Stimulated activated effector memory CD8-positive, alpha-beta T cell treated with anti-CD3 and anti-CD28 coated beads, Interleukin-12 subunit alpha, Interleukin-12 subunit beta, amount 100 ng/mL, for 72 hours (primary cell): ENCODE data around the gene RFC1.
"Not testable (repeated sequence)": the region's sequence is repeated elsewhere in the genome, so short reads cannot be mapped to it uniquely, and the experiment has no call there.

Source experiments
- ATAC-seq: fragments of 150-1000 bp; cut with Tn5 transposase; 2 replicates; pipeline ENCODE4 v1.10.0; 2021
- DNase-seq, 2 donors: peaks; one replicate each; pipeline ENCODE4 v3.0.0; 2021 to 2022; ENCODE audit warnings: low spot score in 2 of 2
- H3K27ac Mint-ChIP-seq: one replicate; pipeline ENCODE4 v1.8.0; 2022; ENCODE audit warnings: mild to moderate bottlenecking, mixed read lengths
- H3K36me3 Mint-ChIP-seq: one replicate; pipeline ENCODE4 v1.8.0; 2022; ENCODE audit warnings: mild to moderate bottlenecking, mixed read lengths
- H3K4me1 Mint-ChIP-seq: one replicate; pipeline ENCODE4 v1.8.0; 2022; ENCODE audit warnings: mixed read lengths
- H3K4me3 Mint-ChIP-seq: one replicate; pipeline ENCODE4 v1.8.0; 2022; ENCODE audit warnings: mild to moderate bottlenecking, mixed read lengths
- H3K9me3 Mint-ChIP-seq: one replicate; pipeline ENCODE4 v1.8.0; 2022; ENCODE audit warnings: mixed read lengths

RFC1 gene

DNA sequence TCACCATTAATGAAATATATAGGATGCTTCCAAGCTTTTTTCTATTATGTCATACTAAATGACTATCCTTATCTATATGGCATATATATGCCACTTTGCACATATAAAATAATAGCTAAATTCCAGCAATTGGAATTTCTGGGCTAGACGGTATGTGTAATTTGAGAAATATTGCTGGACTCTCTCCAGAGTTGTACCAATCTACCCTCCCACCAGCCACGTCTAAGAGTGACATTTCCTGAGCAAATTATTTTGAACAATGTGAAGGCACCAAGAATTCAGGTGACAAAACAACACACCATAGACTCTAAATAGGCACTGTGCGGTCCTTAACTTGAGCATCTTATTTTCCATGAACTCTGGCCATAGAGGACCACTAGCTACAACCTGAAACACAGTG, 62.3 kb downstream of the RFC1 start:
- peaks cover 100% of the 10 kb centered on the region for H3K36me3 Mint-ChIP-seq
- no peak overlapping the region for H3K27ac Mint-ChIP-seq
- H3K9me3 Mint-ChIP-seq = no peaks in the 10 kb centered on the region
- no peak for ATAC-seq
- DNase-seq = no peak
- H3K4me1 Mint-ChIP-seq = no peaks in the 10 kb centered on the region
- no peak overlapping the region for H3K4me3 Mint-ChIP-seq

DNA sequence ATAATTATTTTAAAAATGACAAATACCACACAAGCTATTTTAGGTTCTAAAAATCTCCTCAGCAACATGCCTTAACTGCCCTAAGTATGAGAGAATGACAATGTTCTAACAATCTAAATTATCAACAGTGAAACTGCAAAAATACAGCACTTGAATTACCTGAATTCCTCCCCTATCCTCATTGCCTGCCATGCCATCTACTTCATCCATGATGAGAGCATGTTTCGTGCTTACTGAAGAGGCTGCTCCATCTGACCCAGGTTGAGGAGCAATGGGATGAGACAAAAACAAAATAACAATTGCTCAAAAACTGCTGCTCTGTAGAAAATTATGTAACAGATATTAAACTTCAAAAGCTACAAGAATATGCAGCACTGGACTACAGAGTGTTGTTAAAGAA, 63.3 kb downstream of the RFC1 start:
- Mint-ChIP-seq H3K4me1 (no peaks in the 10 kb centered on the region), H3K36me3 (peaks cover 100% of the 10 kb centered on the region), H3K9me3 (no peaks in the 10 kb centered on the region), H3K27ac (no peak overlapping the region), H3K4me3 (no peak overlapping the region)
- DNase-seq = no peak
- ATAC-seq = no peak

DNA sequence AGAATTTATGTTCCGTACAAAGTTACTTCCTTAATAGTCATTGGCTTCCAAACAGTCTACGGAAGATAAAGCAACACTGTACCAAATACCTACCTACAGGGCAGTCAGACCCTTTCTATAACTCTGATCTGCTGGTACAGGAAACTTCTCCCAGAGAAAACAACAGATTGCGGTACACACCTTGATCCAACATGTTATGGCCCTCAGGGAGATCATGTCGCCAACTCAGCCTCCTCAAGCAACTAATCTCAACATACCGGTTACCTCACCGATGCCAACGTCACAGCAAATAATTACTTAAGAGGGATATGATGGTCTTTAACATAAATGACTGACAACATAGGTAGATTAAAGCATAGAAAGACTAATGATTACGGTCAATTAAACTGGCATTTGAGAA, 70.4 kb downstream of the RFC1 start:
- H3K36me3 Mint-ChIP-seq = peaks cover 90% of the 10 kb centered on the region
- no peak for DNase-seq
- no peaks in the 10 kb centered on the region for H3K4me1 Mint-ChIP-seq
- peak overlapping the region; percentile 12 for H3K27ac Mint-ChIP-seq
- H3K4me3 Mint-ChIP-seq = no peak overlapping the region
- no peak for ATAC-seq
- H3K9me3 Mint-ChIP-seq = no peaks in the 10 kb centered on the region

DNA sequence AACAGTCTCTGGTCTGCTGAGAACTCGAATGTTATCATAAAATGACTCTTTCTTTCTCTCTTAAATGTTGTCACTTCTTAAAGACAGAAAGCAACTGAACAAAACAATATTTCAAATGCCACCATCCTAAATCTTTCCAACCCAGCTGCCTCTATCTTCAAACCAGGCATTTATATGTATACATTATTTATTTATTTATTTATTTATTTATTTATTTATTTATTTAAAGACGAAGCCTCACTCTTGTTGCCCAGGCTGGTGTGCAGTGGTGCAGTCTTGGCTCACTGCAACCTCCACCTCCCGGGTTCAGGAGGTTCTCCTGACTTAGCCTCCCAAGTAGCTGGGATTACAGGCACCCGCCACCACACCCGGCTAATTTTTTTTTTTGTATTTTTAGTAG, 73.7 kb downstream of the RFC1 start:
- not testable (repeated sequence) for ATAC-seq

DNA sequence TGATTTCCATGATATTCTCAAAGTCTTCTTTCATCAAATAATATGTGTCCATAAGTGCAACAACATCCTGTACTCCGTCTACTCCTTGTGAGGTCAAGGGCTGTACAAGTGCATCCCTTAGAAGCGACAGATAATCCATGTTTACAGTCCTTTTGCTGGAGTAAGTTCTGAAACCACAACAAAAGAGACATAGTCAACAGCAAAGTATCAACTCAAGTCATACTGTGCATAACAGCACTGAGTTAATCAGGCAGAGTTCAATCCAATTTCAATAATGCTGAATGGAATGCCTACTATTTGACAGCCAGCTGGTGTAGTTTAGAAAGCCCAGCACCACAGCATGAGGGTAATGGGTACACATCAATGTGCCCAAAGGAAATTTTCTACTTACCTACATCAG, 74.5 kb downstream of the RFC1 start:
- Mint-ChIP-seq H3K27ac (no peak overlapping the region), H3K9me3 (no peaks in the 10 kb centered on the region), H3K4me3 (no peak overlapping the region), H3K4me1 (no peaks in the 10 kb centered on the region), H3K36me3 (peaks cover 94% of the 10 kb centered on the region)
- DNase-seq (no peak), ATAC-seq (no peak)

More for the DNA sequence above, 73.7 kb downstream of the RFC1 start:
- H3K4me1 Mint-ChIP-seq, H3K9me3 Mint-ChIP-seq, DNase-seq, H3K27ac Mint-ChIP-seq, H3K4me3 Mint-ChIP-seq: not testable (repeated sequence)
- peaks cover 90% of the 10 kb centered on the region for H3K36me3 Mint-ChIP-seq

DNA sequence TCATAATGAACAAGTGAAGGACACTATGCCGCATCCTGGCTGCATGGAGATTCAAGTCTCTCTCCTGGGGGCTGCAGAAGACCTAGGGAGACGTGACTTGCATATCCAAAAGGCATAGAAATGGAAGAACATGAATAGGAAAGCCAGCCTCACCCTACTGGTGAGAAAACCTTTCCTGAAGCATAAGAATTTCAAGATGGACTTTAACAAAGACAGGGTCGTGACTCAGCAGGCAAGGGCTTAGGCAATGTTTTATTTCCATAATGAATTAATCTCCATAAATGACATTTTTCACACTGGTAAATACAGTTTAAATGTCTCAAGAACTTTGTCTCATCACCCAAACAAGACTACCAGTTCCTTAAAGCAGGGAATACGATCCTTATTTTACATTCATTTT, 78.9 kb downstream of the RFC1 start:
- DNase-seq (no peak), ATAC-seq (no peak)
- peaks cover 6% of the 10 kb centered on the region for H3K4me1 Mint-ChIP-seq
- H3K36me3 Mint-ChIP-seq = peaks cover 87% of the 10 kb centered on the region
- H3K4me3 Mint-ChIP-seq = no peak overlapping the region
- no peak overlapping the region for H3K27ac Mint-ChIP-seq
- H3K9me3 Mint-ChIP-seq = no peaks in the 10 kb centered on the region

DNA sequence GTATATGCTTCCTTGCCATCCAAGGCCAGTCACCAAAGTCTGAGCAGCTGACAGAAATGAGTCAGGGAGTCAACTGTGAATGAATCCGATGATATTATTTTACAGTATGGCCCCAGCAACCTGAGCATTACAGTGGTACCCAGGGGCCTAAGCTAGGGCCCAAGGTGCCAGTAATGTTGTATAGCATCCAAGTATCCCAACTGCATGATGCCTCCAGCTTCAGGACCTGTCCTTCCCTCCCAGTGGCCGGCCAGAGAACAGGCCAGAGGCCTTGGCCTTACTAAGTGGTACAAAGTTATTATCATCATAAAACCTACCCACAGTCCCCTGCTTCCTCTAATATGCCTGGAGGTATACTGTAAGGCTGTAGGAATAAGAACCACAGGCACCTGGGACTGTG, 79.9 kb downstream of the RFC1 start:
- DNase-seq = no peak
- ATAC-seq = no peak
- peaks cover 78% of the 10 kb centered on the region for H3K36me3 Mint-ChIP-seq
- peaks cover 6% of the 10 kb centered on the region for H3K4me1 Mint-ChIP-seq
- H3K9me3 Mint-ChIP-seq = no peaks in the 10 kb centered on the region
- H3K27ac Mint-ChIP-seq = peak overlapping the region; percentile 1
- H3K4me3 Mint-ChIP-seq = no peak overlapping the region

DNA sequence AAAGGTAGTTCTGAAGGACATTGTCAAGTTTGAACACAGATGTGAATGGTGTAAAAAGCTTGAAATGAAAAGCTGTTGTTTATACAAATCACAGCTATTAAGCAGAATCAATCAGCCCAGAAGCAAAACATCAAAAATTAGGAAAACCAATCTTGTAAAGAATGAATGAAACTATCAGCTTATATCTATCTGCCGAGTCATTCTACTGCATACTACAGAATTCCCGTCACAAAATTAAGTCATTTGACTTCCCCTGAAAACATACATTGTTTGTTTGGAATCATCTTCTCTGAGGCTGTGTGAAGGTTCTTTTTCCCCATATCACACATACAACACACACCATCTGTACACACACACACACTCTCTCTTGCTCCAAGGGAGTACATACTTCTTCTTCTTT, 80.3 kb downstream of the RFC1 start:
- peaks cover 73% of the 10 kb centered on the region for H3K36me3 Mint-ChIP-seq
- no peak overlapping the region for H3K4me3 Mint-ChIP-seq

DNA sequence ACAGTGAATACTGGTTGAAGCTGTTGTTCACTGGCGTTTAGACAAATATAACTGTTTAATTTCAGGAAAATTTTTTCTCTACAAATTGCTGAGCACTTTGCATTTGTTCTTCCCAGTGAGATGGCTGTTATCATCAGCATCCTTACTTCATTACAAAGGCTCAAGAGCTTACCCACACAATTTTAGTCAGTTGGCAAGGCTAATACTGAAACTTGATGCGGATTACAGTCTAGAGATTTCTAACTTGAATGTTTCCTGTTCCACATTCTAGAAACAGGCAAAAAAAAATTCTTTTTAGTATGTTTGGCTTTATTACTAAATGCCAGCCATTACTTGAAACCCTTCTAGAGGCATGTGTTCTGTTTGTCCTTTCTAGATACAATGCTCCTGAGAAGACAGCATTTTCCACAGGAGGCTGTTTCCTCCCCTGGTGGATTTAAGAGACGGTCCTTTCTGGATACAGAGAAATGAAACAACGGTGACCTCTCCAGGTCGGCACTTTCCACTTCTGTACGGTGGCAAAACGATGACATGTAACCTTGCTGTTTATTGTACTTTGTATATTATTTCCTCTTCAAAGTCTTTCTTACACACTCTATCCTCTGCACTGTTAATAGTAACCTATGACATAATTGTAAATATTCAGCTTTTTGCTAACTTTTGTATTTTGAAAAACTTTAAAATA, 80.9 kb downstream of the RFC1 start:
- peaks cover 67% of the 10 kb centered on the region for H3K36me3 Mint-ChIP-seq
- H3K4me1 Mint-ChIP-seq = peaks cover 6% of the 10 kb centered on the region
- no peak overlapping the region for H3K4me3 Mint-ChIP-seq
- peak; percentile 65 for ATAC-seq
- H3K27ac Mint-ChIP-seq = peak overlapping the region; percentile 1
- H3K9me3 Mint-ChIP-seq = no peaks in the 10 kb centered on the region
- no peak for DNase-seq

More for the DNA sequence above, 80.3 kb downstream of the RFC1 start:
- Mint-ChIP-seq H3K4me1 (peaks cover 6% of the 10 kb centered on the region), H3K27ac (peak overlapping the region; percentile 1), H3K9me3 (no peaks in the 10 kb centered on the region)
- ATAC-seq (no peak), DNase-seq (no peak)

DNA sequence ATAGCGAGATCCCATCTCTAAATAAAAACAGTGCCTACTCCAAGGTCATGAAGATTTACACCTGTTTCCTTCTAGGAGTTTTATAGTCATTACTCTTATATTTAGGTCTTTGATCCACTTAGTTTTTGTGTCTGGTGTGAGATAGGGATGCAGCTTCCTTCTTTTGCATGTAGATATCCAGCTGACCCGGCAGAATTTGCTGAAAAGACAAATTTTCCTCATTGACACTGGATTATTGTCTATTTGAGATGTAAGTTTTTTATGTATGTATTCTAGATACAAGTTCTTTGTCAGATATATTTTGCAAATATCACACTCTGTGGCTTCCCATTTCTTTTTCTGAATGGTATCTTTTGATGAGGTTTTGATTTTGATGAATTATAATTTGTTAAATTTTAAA, 85.4 kb downstream of the RFC1 start:
- Mint-ChIP-seq H3K36me3 (peaks cover 34% of the 10 kb centered on the region), H3K9me3 (no peaks in the 10 kb centered on the region), H3K4me3 (no peak overlapping the region), H3K4me1 (peaks cover under 1% of the 10 kb centered on the region), H3K27ac (no peak overlapping the region)
- no peak for ATAC-seq
- DNase-seq = no peak

DNA sequence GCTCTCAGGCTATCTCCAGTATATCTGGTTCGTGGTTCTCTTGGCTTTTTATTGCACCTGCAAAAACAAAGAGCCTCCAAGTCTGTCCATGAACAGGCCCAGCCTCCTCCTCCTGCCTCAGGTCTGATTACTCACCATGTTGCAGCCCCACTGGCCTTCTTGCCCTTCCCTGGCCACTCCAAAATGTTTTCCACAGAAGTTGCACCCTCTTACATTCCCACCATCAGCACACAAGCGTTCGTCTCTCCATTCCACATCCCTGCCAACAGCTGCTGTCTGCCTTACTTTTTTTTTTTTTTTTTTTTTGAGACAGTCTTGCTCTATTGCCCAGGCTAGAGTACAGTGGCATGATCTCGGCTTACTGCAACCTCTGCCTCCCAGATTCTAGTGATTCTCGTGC, 86.7 kb downstream of the RFC1 start:
- ATAC-seq = no peak
- H3K4me1 Mint-ChIP-seq = no peaks in the 10 kb centered on the region
- no peak for DNase-seq
- no peaks in the 10 kb centered on the region for H3K9me3 Mint-ChIP-seq
- H3K27ac Mint-ChIP-seq = peak overlapping the region; percentile 56
- H3K4me3 Mint-ChIP-seq = no peak overlapping the region
- H3K36me3 Mint-ChIP-seq = peaks cover 34% of the 10 kb centered on the region

DNA sequence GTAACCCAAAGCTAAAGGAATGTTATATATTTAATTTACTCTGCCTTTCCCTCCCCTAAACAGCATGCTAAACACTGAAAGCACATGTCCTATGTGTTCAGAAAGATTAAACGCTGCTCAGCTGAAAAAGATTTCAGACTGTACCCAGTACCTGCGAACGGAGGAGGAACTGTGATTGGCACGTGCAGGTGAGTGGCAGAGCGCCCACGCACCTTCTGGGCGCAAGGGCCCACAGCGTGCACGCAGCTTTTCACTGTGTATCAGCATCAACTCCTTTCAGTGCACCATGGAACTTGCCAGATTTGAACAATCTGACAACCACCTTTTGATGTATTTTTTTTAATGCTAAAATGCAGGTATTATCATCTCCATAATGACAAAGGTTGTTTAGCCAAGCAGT, 87.7 kb downstream of the RFC1 start:
- Mint-ChIP-seq H3K27ac (peak overlapping the region; percentile 56), H3K4me1 (no peaks in the 10 kb centered on the region), H3K36me3 (peaks cover 33% of the 10 kb centered on the region)

DNA sequence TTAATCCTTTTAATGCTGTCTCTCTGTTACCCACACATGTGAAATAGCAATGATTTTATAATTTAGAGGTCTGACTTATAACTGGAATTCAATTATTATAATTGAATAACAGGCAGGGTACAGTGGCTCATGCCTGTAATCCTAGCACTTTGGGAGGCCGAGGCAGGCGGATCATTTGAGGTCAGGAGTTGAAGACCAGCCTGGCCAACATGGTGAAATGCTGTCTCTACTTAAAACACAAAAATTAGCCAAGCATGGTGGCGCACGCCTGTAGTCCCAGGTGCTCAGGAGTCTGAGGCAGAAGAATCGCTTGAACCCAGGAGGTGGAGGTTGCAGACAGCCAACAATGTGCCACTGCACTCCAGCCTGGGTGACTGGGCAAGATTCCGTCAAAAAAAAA, 88.5 kb downstream of the RFC1 start:
- H3K27ac Mint-ChIP-seq, DNase-seq, ATAC-seq, H3K4me1 Mint-ChIP-seq, H3K9me3 Mint-ChIP-seq, H3K4me3 Mint-ChIP-seq: not testable (repeated sequence)
- peaks cover 36% of the 10 kb centered on the region for H3K36me3 Mint-ChIP-seq

More for the DNA sequence above, 87.7 kb downstream of the RFC1 start:
- Mint-ChIP-seq H3K4me3 (no peak overlapping the region), H3K9me3 (no peaks in the 10 kb centered on the region)
- ATAC-seq (no peak), DNase-seq (no peak)

DNA sequence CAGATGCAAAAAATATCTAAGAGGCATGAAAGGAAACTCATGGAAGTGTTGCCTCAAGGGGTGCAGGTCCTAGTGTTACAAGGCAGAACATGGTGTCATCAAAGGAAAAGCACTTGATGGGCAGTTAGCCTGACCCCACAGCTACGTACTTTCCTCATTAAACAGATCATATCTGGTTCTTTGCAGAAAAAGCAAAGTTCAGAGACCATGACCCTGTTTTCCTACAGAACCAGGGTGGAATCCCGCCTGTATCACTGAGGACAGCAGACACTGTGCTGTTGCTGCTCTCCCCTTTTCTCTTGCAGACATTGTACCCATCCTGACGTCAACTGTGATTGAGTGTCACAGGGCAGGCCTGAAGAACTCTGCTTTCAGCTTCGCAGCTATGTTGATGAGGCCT, 91.7 kb downstream of the RFC1 start:
- H3K27ac Mint-ChIP-seq = no peak overlapping the region
- no peaks in the 10 kb centered on the region for H3K9me3 Mint-ChIP-seq
- ATAC-seq (no peak), DNase-seq (no peak)
- no peaks in the 10 kb centered on the region for H3K4me1 Mint-ChIP-seq
- H3K36me3 Mint-ChIP-seq = peaks cover 33% of the 10 kb centered on the region
- H3K4me3 Mint-ChIP-seq = no peak overlapping the region

DNA sequence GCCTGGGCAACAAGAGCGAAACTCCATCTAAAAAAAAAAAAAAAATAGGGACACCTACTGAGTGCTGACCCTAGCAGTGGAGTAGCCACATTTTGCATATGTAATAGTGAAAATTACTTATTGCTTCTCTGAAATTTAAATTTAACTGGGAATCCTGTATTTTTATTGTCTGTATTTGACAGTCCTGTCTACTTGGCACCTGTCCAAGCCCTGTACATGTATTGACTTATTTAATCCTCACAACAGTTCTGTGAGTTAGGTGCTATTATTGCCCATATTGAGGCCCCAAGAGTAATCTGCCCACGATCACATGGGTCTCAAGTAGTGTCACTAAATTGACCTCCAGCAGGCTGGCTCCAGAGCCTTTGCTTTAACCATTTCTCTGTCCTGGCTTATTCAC, 102.3 kb downstream of the RFC1 start:
- ATAC-seq = no peak
- Mint-ChIP-seq H3K36me3 (no peaks in the 10 kb centered on the region), H3K27ac (peak overlapping the region; percentile 43), H3K4me1 (no peaks in the 10 kb centered on the region), H3K4me3 (no peak overlapping the region), H3K9me3 (no peaks in the 10 kb centered on the region)
- no peak for DNase-seq

DNA sequence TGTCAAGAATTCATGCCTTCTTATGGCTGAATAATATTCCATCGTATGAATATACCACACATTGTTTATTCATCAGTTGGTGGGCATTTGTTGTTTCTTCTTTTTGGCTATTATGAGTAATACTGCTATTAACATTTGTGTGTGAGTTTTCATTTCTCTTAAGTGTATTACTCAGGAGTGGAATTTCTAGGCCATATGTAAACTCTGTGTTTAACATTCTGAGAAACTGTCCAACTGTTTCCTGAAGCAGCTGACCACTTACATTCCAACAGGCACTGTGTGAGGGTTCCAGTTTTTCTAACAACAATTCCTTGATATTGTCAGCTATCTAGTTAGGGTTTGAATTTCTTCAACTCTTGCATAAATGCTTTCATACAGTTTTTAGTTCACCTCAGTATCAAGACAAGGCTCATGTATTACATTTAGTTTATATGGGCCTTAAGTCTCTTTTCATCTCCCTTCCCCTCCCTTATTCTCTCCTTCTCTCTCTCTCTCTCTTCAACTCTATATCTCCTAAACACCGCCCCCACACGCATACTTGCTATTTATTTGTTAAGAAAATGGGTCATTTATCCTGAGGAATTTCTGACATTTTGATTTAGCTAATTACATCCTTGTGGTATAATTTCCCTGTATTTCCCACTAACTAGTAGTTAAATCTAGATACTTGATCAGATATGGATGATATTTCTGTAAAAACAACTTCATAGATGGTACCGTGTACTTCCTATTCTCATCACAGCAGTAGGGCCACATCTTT, 106.4 kb downstream of the RFC1 start:
- Mint-ChIP-seq H3K4me1 (no peaks in the 10 kb centered on the region), H3K27ac (no peak overlapping the region), H3K9me3 (no peaks in the 10 kb centered on the region), H3K36me3 (no peaks in the 10 kb centered on the region), H3K4me3 (no peak overlapping the region)
- no peak for DNase-seq
- ATAC-seq = no peak
